ENCODE measurements around the gene PUDP.

- no peak for TF ChIP-seq CTCF (IDR thresholded peaks at IDR 0.05)
- no peak for TF ChIP-seq POLR2A (IDR thresholded peaks at IDR 0.05)
These were observed 11.4 kb upstream of the PUDP start for GRCh38 chrX:7159149-7159861.
